Epithelial cell of proximal tubule (primary cell): ENCODE measurements around the gene YLPM1. TPM values are rescaled to one million over a fixed set of nuclear protein-coding genes. Genes with fewer than 3 reads are reported as not detected.
A peak's percentile ranks its signal among the peaks of the same experiment; 100 is the strongest.

Experiments
- DNase-seq: peaks from one replicate; pipeline ENCODE4 v3.0.0-alpha.2; 2011; ENCODE audit warnings: low read depth
- H3K4me3 ChIP-seq: 2 replicates; pipeline ENCODE4 v1.5.1; 2011; ENCODE audit warnings: low read depth, mild to moderate bottlenecking, low read length
- CTCF ChIP-seq: conservative IDR thresholded peaks from 2 replicates; pipeline ENCODE4 v1.5.1; 2012; ENCODE audit warnings: low read depth, mild to moderate bottlenecking, low read length
- total RNA-seq: library from RNA; depleted of rRNA; stranded (reverse); fragments of >200 nt; gene quantifications from 2 replicates; pipeline ENCODE4 v1.2.3, GENCODE V29; 2015

YLPM1 gene
- total RNA-seq, 1 donor from 2014 or later: 22.5 TPM

GRCh38 chr14:74848768-74849167 is 85.7 kb downstream of the YLPM1 start:
- TF ChIP-seq CTCF: no peak
- H3K4me3 ChIP-seq: no peak overlapping the region
- no peak for DNase-seq

- no peak overlapping the region for H3K4me3 ChIP-seq
- peak; percentile 37 for DNase-seq
- no peak for TF ChIP-seq CTCF
These were observed 89.9 kb downstream of the YLPM1 start for GRCh38 chr14:74852922-74853530.

- TF ChIP-seq CTCF: no peak
- H3K4me3 ChIP-seq: no peak overlapping the region
These were observed 90.5 kb downstream of the YLPM1 start for GRCh38 chr14:74853581-74853980.

GRCh38 chr14:74855021-74855420 is 91.9 kb downstream of the YLPM1 start:
- H3K4me3 ChIP-seq: no peak overlapping the region
- TF ChIP-seq CTCF: no peak
- DNase-seq: no peak

More at GRCh38 chr14:74853581-74853980, 90.5 kb downstream of the YLPM1 start:
- DNase-seq: no peak

- no peak for TF ChIP-seq CTCF
- no peak for DNase-seq
- no peak overlapping the region for H3K4me3 ChIP-seq
These were observed 92.8 kb downstream of the YLPM1 start for GRCh38 chr14:74855945-74856344.

- no peak for TF ChIP-seq CTCF
- no peak overlapping the region for H3K4me3 ChIP-seq
These were observed 93.2 kb downstream of the YLPM1 start for GRCh38 chr14:74856366-74856765.

GRCh38 chr14:74858022-74858421 is 94.9 kb downstream of the YLPM1 start:
- DNase-seq: no peak
- TF ChIP-seq CTCF: no peak
- no peak overlapping the region for H3K4me3 ChIP-seq

More at GRCh38 chr14:74856366-74856765, 93.2 kb downstream of the YLPM1 start:
- no peak for DNase-seq
